ENCODE results near the gene DAPP1.

DAPP1 gene

DNA sequence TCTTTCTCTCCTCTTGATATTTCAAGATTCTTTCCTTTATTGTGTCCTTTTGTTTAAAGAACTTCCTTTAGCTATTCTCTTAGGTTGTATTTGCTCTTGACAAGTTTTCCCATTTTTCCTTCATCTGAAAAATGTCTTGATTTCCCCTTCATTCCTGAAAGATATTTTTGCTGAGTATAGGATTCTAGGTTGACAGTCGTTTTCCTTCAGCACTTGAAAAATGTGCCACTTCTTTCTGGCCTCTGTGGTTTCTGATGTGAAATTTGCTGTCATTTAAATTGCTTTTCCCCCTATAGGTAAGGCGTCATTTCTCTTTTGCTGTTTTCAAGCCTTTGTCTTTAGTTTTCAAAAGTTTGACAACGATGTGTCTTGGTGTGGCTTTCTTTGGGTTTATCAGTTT is 100.9 kb downstream of the DAPP1 start:
- ChIA-PET CTCF (interaction anchor here (0.7 to 2.1 kb wide), 5 partner anchors 10 to 33 kb away, joined by 3 to 7 read pairs (median 3); partner anchors contain the start of genes H2AZ1 and LAMTOR3), POLR2A (no interaction called here)
- TF ChIP-seq, protein P1, sequence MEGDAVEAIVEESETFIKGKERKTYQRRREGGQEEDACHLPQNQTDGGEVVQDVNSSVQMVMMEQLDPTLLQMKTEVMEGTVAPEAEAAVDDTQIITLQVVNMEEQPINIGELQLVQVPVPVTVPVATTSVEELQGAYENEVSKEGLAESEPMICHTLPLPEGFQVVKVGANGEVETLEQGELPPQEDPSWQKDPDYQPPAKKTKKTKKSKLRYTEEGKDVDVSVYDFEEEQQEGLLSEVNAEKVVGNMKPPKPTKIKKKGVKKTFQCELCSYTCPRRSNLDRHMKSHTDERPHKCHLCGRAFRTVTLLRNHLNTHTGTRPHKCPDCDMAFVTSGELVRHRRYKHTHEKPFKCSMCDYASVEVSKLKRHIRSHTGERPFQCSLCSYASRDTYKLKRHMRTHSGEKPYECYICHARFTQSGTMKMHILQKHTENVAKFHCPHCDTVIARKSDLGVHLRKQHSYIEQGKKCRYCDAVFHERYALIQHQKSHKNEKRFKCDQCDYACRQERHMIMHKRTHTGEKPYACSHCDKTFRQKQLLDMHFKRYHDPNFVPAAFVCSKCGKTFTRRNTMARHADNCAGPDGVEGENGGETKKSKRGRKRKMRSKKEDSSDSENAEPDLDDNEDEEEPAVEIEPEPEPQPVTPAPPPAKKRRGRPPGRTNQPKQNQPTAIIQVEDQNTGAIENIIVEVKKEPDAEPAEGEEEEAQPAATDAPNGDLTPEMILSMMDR (IDR thresholded peaks at IDR 0.05; ENCODE audit: control extremely low read depth, extremely low read depth, low read depth, missing control alignments), result no peak
- DNase-seq (ENCODE audit: extremely low spot score), result no peak

DNA sequence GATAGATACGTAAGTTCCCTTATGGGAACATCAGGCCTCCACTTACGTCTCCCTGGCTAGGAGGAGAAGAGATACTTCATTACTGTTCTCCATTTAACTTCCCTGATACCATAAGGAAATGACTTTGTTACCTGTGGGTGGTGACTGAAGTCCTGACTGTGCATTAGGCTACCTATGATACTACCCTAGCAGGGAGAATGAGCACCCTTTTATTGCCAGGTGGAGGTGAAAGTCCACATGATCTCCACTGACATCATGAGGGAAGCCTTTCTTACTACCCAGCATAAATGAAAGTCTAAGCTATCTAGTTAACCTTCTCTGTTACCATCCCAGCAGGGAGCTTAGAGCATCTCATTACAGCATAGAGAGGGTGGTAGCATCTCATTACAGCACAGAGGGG is 102.0 kb downstream of the DAPP1 start:
- POLR2A ChIA-PET, result no interaction called here
- TF ChIP-seq, protein P1 (IDR thresholded peaks at IDR 0.05; ENCODE audit: control extremely low read depth, extremely low read depth, low read depth, missing control alignments), result no peak
- CTCF ChIA-PET, result interaction anchor here (1.0 to 2.1 kb wide), 4 partner anchors 12 to 30 kb away, joined by 3 to 5 read pairs (median 3); partner anchors contain the start of gene LAMTOR3
- DNase-seq (ENCODE audit: extremely low spot score), result no peak

All from GM10248 (cell line).